ENCODE data around the gene AKR1B15. TPM values are rescaled to one million over a fixed set of nuclear protein-coding genes. Genes with fewer than 3 reads are reported as not detected.

The AKR1B15 gene
- total RNA-seq = not detected in 2 replicates

GRCh38 chr7:134548877-134549276 is at the start of gene AKR1B15:
Gene AKR1B15, plus strand, starts transcription at chr7:134549110. Its CDS starts 15,510 bp downstream, at chr7:134564620.

Other genes starting within 250 kb of the AKR1B15 start
- 13.0 and 16.5 TPM in 2 replicates for gene SLC35B4, start 232.2 kb upstream of the AKR1B15 start, total RNA-seq
- 51.4 and 59.2 TPM in 2 replicates for gene AKR1B1, start 90.0 kb upstream of the AKR1B15 start, total RNA-seq
- gene AKR1B10, start 21.5 kb upstream of the AKR1B15 start, total RNA-seq = 0.77 and 1.7 TPM in 2 replicates
- gene BPGM, start 97.7 kb downstream of the AKR1B15 start, total RNA-seq = 36.6 and 45.8 TPM in 2 replicates
- gene CALD1, start 230.5 kb downstream of the AKR1B15 start, total RNA-seq = 477 and 1,050 TPM in 2 replicates